Ascending aorta (tissue), 2 donors: ENCODE measurements around the gene MDN1. TPM values are rescaled to one million over a fixed set of nuclear protein-coding genes. Genes with fewer than 3 reads are reported as not detected.

ENCODE experiments used
- DNase-seq, 2 donors: peaks; one replicate each; pipeline ENCODE4 v3.0.0-alpha.2; 2019; ENCODE audit warnings: low spot score in 2 of 2
- H3K27ac ChIP-seq, 2 donors: fragments of 200-600 bp; sonication (generic); one replicate each; pipeline ENCODE4 v1.5.1; 2016 to 2017; ENCODE audit warnings: mild to moderate bottlenecking in 1 of 2
- H3K27me3 ChIP-seq: fragments of 200-600 bp; sonication (generic); one replicate; pipeline ENCODE4 v1.5.1; 2017
- H3K36me3 ChIP-seq, 2 donors: fragments of 200-600 bp; sonication (generic); one replicate each; pipeline ENCODE4 v1.5.1; 2016
- H3K4me1 ChIP-seq, 2 donors: fragments of 200-600 bp; sonication (generic); one replicate each; pipeline ENCODE4 v1.5.1; 2016 to 2017; ENCODE audit warnings: mild to moderate bottlenecking in 1 of 2
- H3K4me3 ChIP-seq, 2 donors: fragments of 200-600 bp; sonication (generic); one replicate each; pipeline ENCODE4 v1.5.1; 2016 to 2017; ENCODE audit warnings: mild to moderate bottlenecking in 1 of 2
- H3K9me3 ChIP-seq, 2 donors: fragments of 200-600 bp; sonication (generic); one replicate each; pipeline ENCODE4 v1.5.1; 2016
- intact Hi-C: fragments of 100-400 bp; cut with DNase I; formaldehyde crosslinking; loops from one replicate; pipeline ENCODE4 v1.15.1; 2023
- total RNA-seq: library from RNA; depleted of rRNA; stranded (reverse); fragments of >200 nt; gene quantifications from one replicate; pipeline ENCODE4 v1.1.0, GENCODE V29; 2016
- TF ChIP-seq, protein P1 (sequence below), 3 experiments: fragments of 200-600 bp in 2 of 3; fragments of 450-650 bp in 1 of 3; sonication (generic) in 2 of 3; IDR thresholded peaks; one replicate each; pipeline ENCODE4 v1.5.1; 2016 to 2019; ENCODE audit warnings: antibody characterized with exemption in 3 of 3, mild to moderate bottlenecking in 1 of 3, moderate library complexity in 1 of 3

The MDN1 gene
- total RNA-seq, 1 donor from 2014 or later, result 12.2 TPM

DNA sequence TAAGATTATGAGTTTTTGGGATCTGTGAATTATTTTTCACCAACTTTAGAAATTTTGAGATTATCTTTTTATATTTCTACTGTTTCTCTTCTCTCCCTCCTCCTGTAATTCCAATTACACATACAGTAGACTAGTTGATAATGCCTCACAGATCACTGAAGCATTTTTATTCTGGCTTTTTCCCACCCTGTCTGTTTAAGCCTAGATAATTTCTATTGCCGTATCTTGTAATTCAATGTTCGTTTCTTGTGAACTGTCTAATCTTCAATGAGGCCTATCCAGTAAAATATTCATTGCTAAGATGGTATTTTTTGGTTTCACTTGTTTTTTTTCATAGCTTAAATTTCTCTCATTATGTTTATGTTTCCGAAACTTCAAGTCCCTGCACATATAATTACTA lies 12.0 kb downstream of the MDN1 start:
- no peaks in the 10 kb centered on the region for H3K4me1 ChIP-seq
- no peak overlapping the region for H3K27ac ChIP-seq
- intact Hi-C loops, result no loop called here
- DNase-seq, result no peak
- peaks cover 4 to 5% of the 10 kb centered on the region in 2 donors for H3K36me3 ChIP-seq
- H3K9me3 ChIP-seq, result no peaks in the 10 kb centered on the region
- TF ChIP-seq, protein P1, sequence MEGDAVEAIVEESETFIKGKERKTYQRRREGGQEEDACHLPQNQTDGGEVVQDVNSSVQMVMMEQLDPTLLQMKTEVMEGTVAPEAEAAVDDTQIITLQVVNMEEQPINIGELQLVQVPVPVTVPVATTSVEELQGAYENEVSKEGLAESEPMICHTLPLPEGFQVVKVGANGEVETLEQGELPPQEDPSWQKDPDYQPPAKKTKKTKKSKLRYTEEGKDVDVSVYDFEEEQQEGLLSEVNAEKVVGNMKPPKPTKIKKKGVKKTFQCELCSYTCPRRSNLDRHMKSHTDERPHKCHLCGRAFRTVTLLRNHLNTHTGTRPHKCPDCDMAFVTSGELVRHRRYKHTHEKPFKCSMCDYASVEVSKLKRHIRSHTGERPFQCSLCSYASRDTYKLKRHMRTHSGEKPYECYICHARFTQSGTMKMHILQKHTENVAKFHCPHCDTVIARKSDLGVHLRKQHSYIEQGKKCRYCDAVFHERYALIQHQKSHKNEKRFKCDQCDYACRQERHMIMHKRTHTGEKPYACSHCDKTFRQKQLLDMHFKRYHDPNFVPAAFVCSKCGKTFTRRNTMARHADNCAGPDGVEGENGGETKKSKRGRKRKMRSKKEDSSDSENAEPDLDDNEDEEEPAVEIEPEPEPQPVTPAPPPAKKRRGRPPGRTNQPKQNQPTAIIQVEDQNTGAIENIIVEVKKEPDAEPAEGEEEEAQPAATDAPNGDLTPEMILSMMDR (IDR thresholded peaks at IDR 0.05), result no peak
- H3K27me3 ChIP-seq, result no peaks in the 10 kb centered on the region
- H3K4me3 ChIP-seq, result no peak overlapping the region

DNA sequence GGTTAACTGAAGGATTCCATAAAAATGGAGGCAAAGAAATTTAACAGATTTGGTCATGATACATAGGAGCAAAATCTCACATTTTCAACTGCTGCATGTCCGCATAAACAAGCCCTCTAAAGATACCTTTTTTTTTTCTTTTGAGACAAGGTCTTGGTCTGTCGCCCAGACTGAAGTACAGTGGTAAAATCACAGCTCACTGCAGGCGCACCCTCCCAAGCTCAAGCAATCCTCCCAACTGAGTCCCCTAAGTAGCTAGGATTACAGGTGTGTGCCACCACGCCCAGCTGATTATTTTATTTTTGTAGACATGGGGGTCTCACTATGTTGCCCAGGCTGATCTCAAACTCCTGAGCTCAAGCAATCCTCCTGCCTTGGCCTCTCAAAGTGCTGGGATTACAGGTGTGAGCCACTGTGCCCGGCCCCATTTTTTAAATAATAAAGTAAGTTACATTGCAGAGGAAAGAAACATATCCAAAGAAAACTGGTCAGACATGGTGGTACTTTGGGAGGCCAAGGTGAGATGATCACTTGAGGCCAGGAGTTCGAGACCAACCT lies 13.7 kb downstream of the MDN1 start:
- intact Hi-C loops, result no loop called here
- Histone ChIP-seq H3K9me3 (no peaks in the 10 kb centered on the region), H3K4me3 (no peak overlapping the region), H3K27me3 (no peaks in the 10 kb centered on the region), H3K27ac (no peak overlapping the region), H3K36me3 (peaks cover 11 to 14% of the 10 kb centered on the region in 2 donors), H3K4me1 (no peaks in the 10 kb centered on the region)
- no peak for DNase-seq
- TF ChIP-seq, protein P1 (IDR thresholded peaks at IDR 0.05), result no peak

DNA sequence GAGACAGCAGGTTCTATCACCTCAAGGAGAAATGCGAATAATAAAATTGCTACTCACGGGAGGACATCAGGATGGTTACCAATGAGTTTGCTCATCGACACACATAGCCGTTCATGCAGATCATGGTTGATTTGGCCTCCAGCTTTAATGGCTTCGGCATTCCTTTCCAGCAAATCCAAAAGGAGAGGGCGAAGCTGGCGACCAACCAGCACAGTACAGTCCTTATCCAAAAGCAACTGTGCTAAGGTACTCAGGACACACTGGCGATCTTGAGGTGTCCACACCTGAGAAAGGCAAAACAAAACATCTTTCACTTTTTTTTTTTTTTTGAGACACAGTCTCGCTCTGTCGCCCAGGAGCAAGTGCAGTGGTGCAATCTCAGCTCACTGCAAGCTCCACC lies 16.3 kb downstream of the MDN1 start:
- Histone ChIP-seq H3K27ac (no peak overlapping the region), H3K36me3 (peaks cover 14 to 21% of the 10 kb centered on the region in 2 donors), H3K4me3 (no peak overlapping the region), H3K4me1 (no peaks in the 10 kb centered on the region), H3K9me3 (no peaks in the 10 kb centered on the region), H3K27me3 (no peaks in the 10 kb centered on the region)
- no peak for DNase-seq
- TF ChIP-seq, protein P1 (IDR thresholded peaks at IDR 0.05), result no peak
- intact Hi-C loops, result no loop called here

DNA sequence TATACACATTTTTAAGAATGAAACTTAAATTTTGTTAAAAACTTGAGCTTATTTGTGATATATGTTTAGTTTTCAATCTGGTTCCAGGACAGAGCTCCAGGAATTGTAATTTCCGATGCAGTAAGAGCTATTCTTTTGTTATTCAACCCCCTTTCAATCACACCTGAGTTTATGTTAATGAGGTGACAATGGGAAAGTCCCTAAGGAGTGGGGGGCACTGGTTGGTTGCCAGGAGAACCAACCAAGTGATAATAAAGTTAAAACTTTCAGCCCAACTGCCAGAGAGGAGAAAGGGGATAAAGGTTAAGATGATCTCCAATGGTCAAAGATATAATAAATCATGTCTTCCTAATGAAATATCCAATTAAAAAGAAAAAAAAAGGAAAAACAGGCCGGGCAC lies 19.8 kb downstream of the MDN1 start:
- DNase-seq, result no peak
- no peaks in the 10 kb centered on the region for H3K27me3 ChIP-seq
- H3K9me3 ChIP-seq, result no peaks in the 10 kb centered on the region
- no peak overlapping the region for H3K27ac ChIP-seq
- peaks cover 15 to 27% of the 10 kb centered on the region in 2 donors for H3K36me3 ChIP-seq
- TF ChIP-seq, protein P1 (IDR thresholded peaks at IDR 0.05), result no peak
- no peak overlapping the region for H3K4me3 ChIP-seq
- no peaks in the 10 kb centered on the region for H3K4me1 ChIP-seq
- intact Hi-C loops, result no loop called here

DNA sequence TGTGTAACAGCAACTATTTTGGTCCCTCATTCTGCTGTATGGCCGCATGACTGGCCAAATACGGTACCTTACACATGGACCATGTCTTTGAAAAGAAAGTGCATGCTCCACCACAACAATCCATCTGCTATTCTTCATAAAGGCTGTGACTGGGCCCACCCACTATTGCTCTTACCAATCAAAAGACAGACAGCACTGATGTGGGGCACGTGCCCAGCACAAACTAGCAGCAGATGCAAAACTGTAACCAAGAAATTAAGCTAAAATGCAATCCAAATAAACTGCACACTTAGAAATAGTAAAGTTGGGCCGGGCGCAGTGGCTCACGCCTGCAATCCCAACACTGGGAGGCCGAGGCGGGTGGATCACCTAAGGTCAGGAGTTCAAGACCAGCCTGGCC lies 20.5 kb downstream of the MDN1 start:
- no peak overlapping the region for H3K4me3 ChIP-seq
- peaks cover 22 to 33% of the 10 kb centered on the region in 2 donors for H3K36me3 ChIP-seq
- TF ChIP-seq, protein P1 (IDR thresholded peaks at IDR 0.05), result no peak
- H3K4me1 ChIP-seq, result no peaks in the 10 kb centered on the region
- intact Hi-C loops, result no loop called here
- H3K9me3 ChIP-seq, result no peaks in the 10 kb centered on the region
- H3K27ac ChIP-seq, result no peak overlapping the region
- no peak for DNase-seq
- H3K27me3 ChIP-seq, result no peaks in the 10 kb centered on the region

DNA sequence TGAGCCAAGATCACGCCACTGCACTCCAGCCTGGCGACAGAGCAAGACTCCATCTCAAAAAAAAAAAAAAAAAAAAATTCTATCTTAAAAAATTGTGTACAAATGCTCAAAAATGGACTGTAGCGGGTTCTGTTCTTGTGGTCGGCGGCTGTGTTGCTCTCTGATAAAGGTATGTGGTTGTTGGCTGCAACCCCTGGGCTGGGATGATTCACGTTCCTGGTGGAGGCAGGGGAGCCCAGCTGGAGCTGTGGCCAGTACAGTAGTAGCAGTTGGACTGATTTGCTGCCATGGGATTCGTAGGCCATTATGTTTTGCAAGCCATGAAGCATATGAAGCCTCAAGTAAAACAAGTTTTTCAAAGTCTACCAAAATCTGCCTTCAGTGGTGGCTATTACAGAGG lies 22.3 kb downstream of the MDN1 start:
- no peaks in the 10 kb centered on the region for H3K27me3 ChIP-seq
- peaks cover 20 to 45% of the 10 kb centered on the region in 2 donors for H3K36me3 ChIP-seq
- H3K4me1 ChIP-seq, result no peaks in the 10 kb centered on the region
- no peak overlapping the region for H3K27ac ChIP-seq
- H3K4me3 ChIP-seq, result no peak overlapping the region
- TF ChIP-seq, protein P1 (IDR thresholded peaks at IDR 0.05), result no peak
- intact Hi-C loops, result no loop called here
- DNase-seq, result peak in 1 of 2 donors; percentile 74
- no peaks in the 10 kb centered on the region for H3K9me3 ChIP-seq
